ENCODE results near the gene ACTG2. TPM values are rescaled to one million over a fixed set of nuclear protein-coding genes. Genes with fewer than 3 reads are reported as not detected.
A peak's percentile ranks its signal among the peaks of the same experiment; 100 is the strongest.

The ACTG2 gene
- total RNA-seq, 1 donor from 2014 or later = 0.32 TPM

DNA sequence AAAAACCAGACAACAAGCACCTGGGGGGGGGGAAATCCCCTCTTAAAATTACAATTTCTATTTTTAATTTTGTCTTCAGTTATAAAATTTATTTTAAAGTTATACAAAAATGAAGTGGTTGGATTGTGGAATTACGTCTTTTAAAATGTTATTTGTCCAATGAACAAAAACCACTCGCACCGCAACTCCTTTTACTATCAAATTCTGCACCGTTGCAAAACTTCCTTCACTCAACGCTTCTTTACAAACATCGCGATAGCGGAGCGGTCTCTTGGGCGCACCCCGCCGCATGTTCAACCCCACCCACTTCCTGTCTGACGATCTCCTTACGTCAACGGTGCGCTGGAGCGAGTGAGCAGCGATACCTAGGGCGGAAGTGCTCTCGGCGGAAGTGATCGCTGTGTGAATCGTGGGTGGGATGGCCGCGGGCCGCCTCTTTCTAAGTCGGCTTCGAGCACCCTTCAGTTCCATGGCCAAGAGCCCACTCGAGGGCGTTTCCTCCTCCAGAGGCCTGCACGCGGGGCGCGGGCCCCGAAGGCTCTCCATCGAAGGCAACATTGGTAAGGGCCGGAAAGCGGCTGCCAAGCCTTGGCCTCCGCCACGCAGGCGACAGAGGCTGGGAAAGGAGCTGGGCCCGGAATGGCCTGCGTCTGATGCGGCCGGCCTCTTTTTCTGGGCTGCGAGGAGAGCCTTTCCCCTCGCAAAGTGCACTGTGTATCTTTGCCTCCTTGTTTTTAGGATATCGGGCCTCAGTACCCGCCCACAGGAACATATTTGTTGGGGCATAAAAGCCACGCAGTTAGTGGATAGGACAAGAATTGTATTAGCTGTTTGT, 33.9 kb downstream of the ACTG2 start, which contains the start of gene DGUOK:
DGUOK (plus strand) TSS at position 388 of the 835 bp plus-strand sequence; CDS start at position 419, 31 bp downstream.
- peaks cover 40% of the 10 kb centered on the region for H4K20me1 ChIP-seq (ENCODE audit: low read depth)
- H3K4me2 ChIP-seq = peak within 1 kb of the TSS; percentile 85
- H3K4me3 ChIP-seq = peak within 1 kb of the TSS; percentile 83
- H3K9me3 ChIP-seq (ENCODE audit: low read depth) = no peaks in the 10 kb centered on the region
- peak within 1 kb of the TSS; percentile 95 for H3K9ac ChIP-seq
- Mint-ChIP-seq H3K4me3 (peak within 1 kb of the TSS; percentile 94), H3K9me3 (no peaks in the 10 kb centered on the region), H3K27me3 (ENCODE audit: insufficient read depth, low read depth) (peaks cover 2% of the 10 kb centered on the region), H3K27ac (peak within 1 kb of the TSS; percentile 84), H3K4me1 (peaks cover 22% of the 10 kb centered on the region), H3K36me3 (peaks cover 4% of the 10 kb centered on the region)
- peak within 1 kb of the TSS; percentile 74 for H2AFZ ChIP-seq (replicated peaks)
- H3K27me3 ChIP-seq = peaks cover 14% of the 10 kb centered on the region
- peak; percentile 98 for DNase-seq (ENCODE audit: low spot score)
- peaks cover 14% of the 10 kb centered on the region for H3K4me1 ChIP-seq
- peaks cover 4% of the 10 kb centered on the region for H3F3A ChIP-seq (ENCODE audit: low read depth)
- H3K79me2 ChIP-seq (ENCODE audit: low read depth) = peaks cover 50% of the 10 kb centered on the region
- peak within 1 kb of the TSS; percentile 35 for H3K27ac ChIP-seq
- peak; percentile 47 for TF ChIP-seq EZH2 (IDR thresholded peaks at IDR 0.05)
- TF ChIP-seq CTCF (IDR thresholded peaks at IDR 0.05) = no peak
- H3K36me3 ChIP-seq = no peaks in the 10 kb centered on the region

DNA sequence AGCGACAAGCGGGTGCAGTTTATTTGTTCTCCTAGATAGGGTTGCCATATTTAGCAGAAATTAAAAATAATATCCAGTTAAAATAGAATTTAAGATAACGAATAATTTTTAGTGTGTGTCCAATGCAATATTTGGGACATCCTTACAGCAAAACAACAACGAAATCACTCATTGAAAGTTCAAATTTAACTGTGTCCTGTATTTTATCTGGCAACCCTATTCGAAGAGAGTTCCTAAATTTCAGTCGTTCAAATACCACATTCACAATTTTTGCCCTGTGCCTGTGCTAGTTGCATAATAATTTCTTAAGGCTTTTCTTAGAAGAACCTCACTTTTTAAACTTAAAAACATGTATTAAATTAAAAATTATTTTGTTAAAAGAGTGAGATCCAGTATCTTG, 34.5 kb downstream of the ACTG2 start:
- no peaks in the 10 kb centered on the region for H3K9me3 ChIP-seq (ENCODE audit: low read depth)
- peaks cover 14% of the 10 kb centered on the region for H3K27me3 ChIP-seq
- peak overlapping the region; percentile 95 for H3K9ac ChIP-seq
- peaks cover 14% of the 10 kb centered on the region for H3K4me1 ChIP-seq
- peaks cover 2% of the 10 kb centered on the region for H3K27me3 Mint-ChIP-seq (ENCODE audit: insufficient read depth, low read depth)
- H3K4me3 ChIP-seq = peak overlapping the region; percentile 83
- no peak for DNase-seq (ENCODE audit: low spot score)
- H3K36me3 ChIP-seq = no peaks in the 10 kb centered on the region
- peaks cover 56% of the 10 kb centered on the region for H3K79me2 ChIP-seq (ENCODE audit: low read depth)
- H3K27ac Mint-ChIP-seq = peak overlapping the region; percentile 84
- peak overlapping the region; percentile 94 for H3K4me3 Mint-ChIP-seq
- TF ChIP-seq CTCF (IDR thresholded peaks at IDR 0.05) = no peak
- no peak for TF ChIP-seq EZH2 (IDR thresholded peaks at IDR 0.05)
- TF ChIP-seq EZH2phosphoT487 (IDR thresholded peaks at IDR 0.05) = no peak
- H3K4me2 ChIP-seq = peak overlapping the region; percentile 85
- peaks cover 4% of the 10 kb centered on the region for H3K36me3 Mint-ChIP-seq
- no peak overlapping the region for H2AFZ ChIP-seq (replicated peaks)
- peaks cover 4% of the 10 kb centered on the region for H3F3A ChIP-seq (ENCODE audit: low read depth)
- peaks cover 46% of the 10 kb centered on the region for H4K20me1 ChIP-seq (ENCODE audit: low read depth)
- peaks cover 22% of the 10 kb centered on the region for H3K4me1 Mint-ChIP-seq
- H3K9me3 Mint-ChIP-seq = no peaks in the 10 kb centered on the region
- H3K27ac ChIP-seq = peak overlapping the region; percentile 3

- H3K4me3 ChIP-seq = no peak overlapping the region
- no peak overlapping the region for H3K4me3 Mint-ChIP-seq
- no peak overlapping the region for H3K27ac Mint-ChIP-seq
- peaks cover 2% of the 10 kb centered on the region for H3K27me3 Mint-ChIP-seq (ENCODE audit: insufficient read depth, low read depth)
- no peaks in the 10 kb centered on the region for H3K9me3 Mint-ChIP-seq
- peaks cover 2% of the 10 kb centered on the region for H3K27me3 ChIP-seq
- no peak for DNase-seq (ENCODE audit: low spot score)
- peaks cover 4% of the 10 kb centered on the region for H3F3A ChIP-seq (ENCODE audit: low read depth)
- peaks cover 4% of the 10 kb centered on the region for H3K36me3 Mint-ChIP-seq
- H3K9me3 ChIP-seq (ENCODE audit: low read depth) = no peaks in the 10 kb centered on the region
- peak overlapping the region; percentile 37 for H3K9ac ChIP-seq
- H4K20me1 ChIP-seq (ENCODE audit: low read depth) = peaks cover 62% of the 10 kb centered on the region
- no peak overlapping the region for H2AFZ ChIP-seq (replicated peaks)
- no peaks in the 10 kb centered on the region for H3K36me3 ChIP-seq
- H3K27ac ChIP-seq = no peak overlapping the region
- H3K4me1 ChIP-seq = peaks cover 14% of the 10 kb centered on the region
- peaks cover 22% of the 10 kb centered on the region for H3K4me1 Mint-ChIP-seq
- TF ChIP-seq EZH2 (IDR thresholded peaks at IDR 0.05) (no peak), EZH2phosphoT487 (IDR thresholded peaks at IDR 0.05) (no peak), CTCF (IDR thresholded peaks at IDR 0.05) (no peak)
- peak overlapping the region; percentile 85 for H3K4me2 ChIP-seq
- peaks cover 72% of the 10 kb centered on the region for H3K79me2 ChIP-seq (ENCODE audit: low read depth)
These were observed 36.1 kb downstream of the ACTG2 start for GRCh38 chr2:73928963-73929347.
